Body of pancreas (tissue), 4 donors: ENCODE results near the gene OR10T2. TPM values are rescaled to one million over a fixed set of nuclear protein-coding genes. Genes with fewer than 3 reads are reported as not detected.
"Not testable (repeated sequence)": the region's sequence is repeated elsewhere in the genome, so short reads cannot be mapped to it uniquely, and the experiment has no call there.

ENCODE experiments used
- ATAC-seq: fragments of 150-250 bp; one replicate; pipeline ENCODE4 v1.9.1; 2016
- DNase-seq, 4 donors: peaks; one replicate each; pipeline ENCODE4 v3.0.0-alpha.2; 2019
- H3K27ac ChIP-seq, 4 donors: fragments of 200-600 bp; sonication (generic); 1 replicate in 3 of 4; 2 replicates in 1 of 4; pipeline versions ENCODE4 v1.5.1 to v1.6.1; 2016 to 2019; ENCODE audit warnings: mild to moderate bottlenecking in 1 of 4, mixed read lengths in 1 of 4, moderate library complexity in 1 of 4
- H3K27me3 ChIP-seq, 2 donors: fragments of 200-600 bp; sonication (generic); one replicate each; pipeline ENCODE4 v1.6.0; 2016; ENCODE audit warnings: mild to moderate bottlenecking in 1 of 2
- H3K36me3 ChIP-seq, 2 donors: fragments of 200-600 bp; sonication (generic); replicated peaks in 1 of 2; 2 replicates each; pipeline ENCODE4 v1.5.1; 2016; ENCODE audit warnings: low read depth in 2 of 2; ENCODE audit not compliant: insufficient read depth in 1 of 2
- H3K4me1 ChIP-seq: fragments of 200-600 bp; sonication (generic); one replicate; pipeline ENCODE4 v1.6.0; 2016
- H3K4me3 ChIP-seq, 2 donors: fragments of 200-600 bp; sonication (generic); 1 replicate in 1 of 2; 2 replicates in 1 of 2; pipeline ENCODE4 v1.5.1; 2016 to 2019
- H3K9me3 ChIP-seq, 3 donors: fragments of 200-600 bp; sonication (generic); 1 replicate in 2 of 3; 2 replicates in 1 of 3; pipeline ENCODE4 v1.5.1; 2016
- POLR2A ChIP-seq, 3 donors: fragments of 450-650 bp; IDR thresholded peaks; one replicate each; pipeline ENCODE4 v1.6.1; 2016; ENCODE audit warnings: antibody characterized with exemption in 3 of 3, mild to moderate bottlenecking in 2 of 3
- WGBS, 2 donors: methylation state at CpG; one replicate each; pipeline ENCODE4 v1.1.5; 2017; 5-methylcytosine and 5-hydroxymethylcytosine counted together
- intact Hi-C: fragments of 100-400 bp; cut with DNase I; formaldehyde crosslinking; loops from one replicate; pipeline ENCODE4 v1.15.1; 2023
- total RNA-seq, 2 donors: library from RNA; depleted of rRNA; stranded (reverse); fragments of >200 nt; gene quantifications; one replicate each; pipeline ENCODE4 v1.1.0, GENCODE V29; 2016
- TF ChIP-seq, protein P1 (sequence below), 7 experiments: fragments of 450-650 bp in 4 of 7; fragments of 200-600 bp in 3 of 7; sonication (generic) in 3 of 7; IDR thresholded peaks; one replicate each; pipeline ENCODE4 v1.5.1; 2016 to 2019; ENCODE audit warnings: antibody characterized with exemption in 7 of 7

The OR10T2 gene
- total RNA-seq, 2 donors from 2014 or later = not detected

DNA sequence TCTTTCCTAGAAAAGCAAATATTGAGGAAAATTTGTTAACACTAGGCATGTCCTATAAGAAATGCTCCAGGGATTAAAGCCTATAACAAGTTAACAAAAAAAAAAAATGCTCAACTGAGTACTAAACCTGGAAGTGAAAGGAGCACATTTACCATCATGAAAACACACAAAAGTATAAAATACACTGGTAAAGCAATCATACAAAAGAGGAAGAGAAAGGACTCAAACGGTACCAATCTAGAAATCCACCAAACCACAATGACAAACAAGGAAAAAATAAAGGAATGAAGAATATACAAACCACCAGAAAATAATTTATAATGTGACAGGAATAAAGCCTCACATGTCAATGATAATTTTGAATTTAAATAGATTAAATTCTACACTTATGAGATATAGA lies 24.4 kb downstream of the OR10T2 start:
- intact Hi-C loops = no loop called here
- Histone ChIP-seq H3K9me3 (peaks cover 0 to 9% (median 0%) of the 10 kb centered on the region in 3 donors), H3K36me3 (no peaks in the 10 kb centered on the region), H3K27ac (no peak overlapping the region), H3K27me3 (no peaks in the 10 kb centered on the region), H3K4me3 (no peak overlapping the region), H3K4me1 (no peaks in the 10 kb centered on the region)
- no peak for ATAC-seq
- TF ChIP-seq POLR2A (IDR thresholded peaks at IDR 0.05) = no peak
- TF ChIP-seq, protein P1, sequence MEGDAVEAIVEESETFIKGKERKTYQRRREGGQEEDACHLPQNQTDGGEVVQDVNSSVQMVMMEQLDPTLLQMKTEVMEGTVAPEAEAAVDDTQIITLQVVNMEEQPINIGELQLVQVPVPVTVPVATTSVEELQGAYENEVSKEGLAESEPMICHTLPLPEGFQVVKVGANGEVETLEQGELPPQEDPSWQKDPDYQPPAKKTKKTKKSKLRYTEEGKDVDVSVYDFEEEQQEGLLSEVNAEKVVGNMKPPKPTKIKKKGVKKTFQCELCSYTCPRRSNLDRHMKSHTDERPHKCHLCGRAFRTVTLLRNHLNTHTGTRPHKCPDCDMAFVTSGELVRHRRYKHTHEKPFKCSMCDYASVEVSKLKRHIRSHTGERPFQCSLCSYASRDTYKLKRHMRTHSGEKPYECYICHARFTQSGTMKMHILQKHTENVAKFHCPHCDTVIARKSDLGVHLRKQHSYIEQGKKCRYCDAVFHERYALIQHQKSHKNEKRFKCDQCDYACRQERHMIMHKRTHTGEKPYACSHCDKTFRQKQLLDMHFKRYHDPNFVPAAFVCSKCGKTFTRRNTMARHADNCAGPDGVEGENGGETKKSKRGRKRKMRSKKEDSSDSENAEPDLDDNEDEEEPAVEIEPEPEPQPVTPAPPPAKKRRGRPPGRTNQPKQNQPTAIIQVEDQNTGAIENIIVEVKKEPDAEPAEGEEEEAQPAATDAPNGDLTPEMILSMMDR (IDR thresholded peaks at IDR 0.05) = no peak
- 66 to 72% methylated on average over 1 of the region's 1 CpG for WGBS, 2 donors
- DNase-seq = no peak

DNA sequence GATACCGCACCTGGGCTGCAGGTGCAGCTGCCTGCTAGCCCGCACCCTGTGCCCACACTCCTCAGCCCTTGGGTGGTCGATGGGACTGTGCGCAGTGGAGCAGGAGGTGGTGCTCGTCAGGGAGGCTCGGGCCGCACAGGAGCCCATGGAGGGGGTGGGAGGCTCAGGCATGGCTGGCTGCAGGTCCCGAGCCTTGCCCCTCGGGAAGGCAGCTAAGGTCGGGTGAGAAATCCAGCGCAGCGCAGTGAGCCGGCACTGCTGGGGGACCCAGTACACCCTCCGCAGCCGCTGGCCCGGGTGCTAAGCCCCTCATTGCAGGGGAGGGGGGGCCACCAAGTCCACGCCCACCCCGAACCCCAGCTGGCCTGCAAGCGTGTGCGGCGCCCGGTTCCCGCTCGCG lies 25.2 kb downstream of the OR10T2 start:
- 86 to 87% methylated on average over 3 to 19 of the region's 25 CpGs for WGBS, 2 donors
- intact Hi-C loops, H3K4me1 ChIP-seq, H3K27ac ChIP-seq, DNase-seq, H3K27me3 ChIP-seq, H3K4me3 ChIP-seq, H3K36me3 ChIP-seq, ATAC-seq, H3K9me3 ChIP-seq: not testable (repeated sequence)

DNA sequence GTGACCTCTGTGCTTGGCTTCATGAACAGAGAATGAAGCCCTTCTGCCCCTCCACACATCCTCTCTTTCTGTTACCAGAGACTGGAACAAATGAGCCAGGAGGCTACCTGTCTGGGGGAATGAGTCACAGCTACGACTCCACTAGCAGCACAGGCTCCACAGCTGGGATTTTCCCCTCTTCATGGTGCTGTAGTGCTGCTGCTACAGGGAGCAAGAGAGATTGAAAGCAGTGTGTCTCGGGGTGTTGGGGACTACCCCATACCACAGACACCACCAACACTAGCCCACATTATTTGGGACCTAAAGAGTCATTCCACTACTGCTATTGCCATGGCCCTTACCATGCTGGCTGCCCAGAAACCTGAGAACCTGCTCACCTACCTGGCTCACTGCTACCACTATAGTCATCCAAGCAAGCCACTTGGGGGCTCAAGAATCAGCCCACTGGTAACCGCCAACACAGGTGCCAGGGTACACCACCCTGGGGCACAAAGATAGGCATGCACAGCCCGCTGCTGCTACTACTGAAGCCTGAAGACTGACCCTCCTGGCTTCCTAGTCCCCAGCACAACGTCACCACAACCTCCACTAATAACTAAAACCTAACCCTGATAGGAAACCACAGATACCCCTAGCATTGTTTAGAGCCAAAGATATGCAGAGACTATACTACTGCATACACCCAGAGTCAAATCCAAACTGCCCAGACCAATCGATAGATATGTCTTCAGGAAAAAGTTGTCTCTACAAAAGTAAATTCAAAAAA lies 27.9 kb downstream of the OR10T2 start:
- ATAC-seq = no peak
- intact Hi-C loops = no loop called here
- no peak overlapping the region for H3K27ac ChIP-seq
- peaks cover 0 to 9% (median 0%) of the 10 kb centered on the region in 3 donors for H3K9me3 ChIP-seq
- TF ChIP-seq, protein P1 (IDR thresholded peaks at IDR 0.05) = no peak
- TF ChIP-seq POLR2A (IDR thresholded peaks at IDR 0.05) = no peak
- WGBS, 2 donors = 41 to 43% methylated on average over 5 to 6 of the region's 6 CpGs
- no peaks in the 10 kb centered on the region for H3K4me1 ChIP-seq
- H3K36me3 ChIP-seq = no peaks in the 10 kb centered on the region
- DNase-seq = no peak
- H3K27me3 ChIP-seq = no peaks in the 10 kb centered on the region
- no peak overlapping the region for H3K4me3 ChIP-seq

DNA sequence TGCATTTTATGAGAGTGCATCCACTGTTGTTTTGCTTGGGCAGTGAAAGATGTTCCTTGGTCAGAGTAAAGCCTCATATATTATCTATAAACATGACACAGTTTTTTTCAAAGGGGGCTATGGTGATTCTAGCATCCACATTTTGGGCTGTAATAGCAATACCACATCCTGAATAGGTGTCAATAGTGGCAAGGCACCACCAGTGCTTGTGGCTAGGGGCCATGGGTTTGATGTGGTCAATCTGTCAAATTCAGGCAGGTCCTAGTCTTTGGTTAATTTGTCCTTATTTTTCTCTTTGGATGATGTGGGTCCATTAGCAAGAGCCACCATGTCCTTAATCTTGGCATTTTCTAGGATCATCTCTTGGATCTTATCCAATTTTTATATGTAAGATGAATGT lies 32.5 kb downstream of the OR10T2 start:
- no peak for TF ChIP-seq POLR2A (IDR thresholded peaks at IDR 0.05)
- TF ChIP-seq, protein P1 (IDR thresholded peaks at IDR 0.05) = no peak
- intact Hi-C loops = no loop called here

DNA sequence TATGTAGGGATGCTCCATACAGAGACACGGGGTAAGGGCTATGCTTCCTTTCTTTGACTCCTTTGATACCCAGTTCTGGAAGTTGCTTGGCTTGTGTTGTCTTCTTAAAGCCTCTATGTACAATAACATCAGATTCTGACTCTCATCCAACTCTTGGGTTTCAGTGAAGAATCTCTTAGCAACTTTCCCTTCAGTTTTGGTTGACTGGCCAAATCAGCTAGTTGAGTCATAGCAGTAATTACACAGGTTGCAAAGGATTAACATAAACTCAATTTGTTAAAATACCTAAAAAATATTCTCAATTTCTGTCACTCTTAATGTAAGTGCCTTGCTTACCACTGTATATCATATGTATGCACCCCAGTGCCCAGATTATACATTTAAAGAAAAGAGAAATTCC lies 36.3 kb downstream of the OR10T2 start:
- WGBS, 2 donors = 38 to 67% methylated on average over 1 of the region's 1 CpG
- no peaks in the 10 kb centered on the region for H3K27me3 ChIP-seq
- no peaks in the 10 kb centered on the region for H3K9me3 ChIP-seq
- H3K4me3 ChIP-seq = no peak overlapping the region
- TF ChIP-seq, protein P1 (IDR thresholded peaks at IDR 0.05) = no peak
- no peak for TF ChIP-seq POLR2A (IDR thresholded peaks at IDR 0.05)
- DNase-seq (no peak), ATAC-seq (no peak)
- no peaks in the 10 kb centered on the region for H3K4me1 ChIP-seq
- intact Hi-C loops = no loop called here
- H3K27ac ChIP-seq = no peak overlapping the region
- H3K36me3 ChIP-seq = no peaks in the 10 kb centered on the region

More for the DNA sequence above, 32.5 kb downstream of the OR10T2 start:
- Histone ChIP-seq H3K27me3 (no peaks in the 10 kb centered on the region), H3K9me3 (peaks cover 0 to 9% (median 0%) of the 10 kb centered on the region in 3 donors), H3K27ac (no peak overlapping the region), H3K36me3 (no peaks in the 10 kb centered on the region), H3K4me1 (no peaks in the 10 kb centered on the region), H3K4me3 (no peak overlapping the region)
- no peak for DNase-seq
- no peak for ATAC-seq
